Measurements from ENCODE around the gene ASB1. TPM values are rescaled to one million over a fixed set of nuclear protein-coding genes. Genes with fewer than 3 reads are reported as not detected.
"Not testable (repeated sequence)": the region's sequence is repeated elsewhere in the genome, so short reads cannot be mapped to it uniquely, and the experiment has no call there.

Gene ASB1
- total RNA-seq, 1 donor from 2014 or later = 31.0 TPM

- DNase-seq (ENCODE audit: low spot score) = no peak
Measured at GRCh38 chr2:238441262-238442114, 14.8 kb downstream of the ASB1 start.

- not testable (repeated sequence) for DNase-seq (ENCODE audit: low spot score)
Measured at GRCh38 chr2:238442257-238442656, 15.5 kb downstream of the ASB1 start.

GRCh38 chr2:238444242-238444641 is 17.5 kb downstream of the ASB1 start:
- peak; percentile 55 for DNase-seq (ENCODE audit: low spot score)

- peak; percentile 18 for DNase-seq (ENCODE audit: low spot score)
Measured at GRCh38 chr2:238445409-238446190, 18.9 kb downstream of the ASB1 start.

- peak; percentile 51 for DNase-seq (ENCODE audit: low spot score)
Measured at GRCh38 chr2:238446371-238446770, 19.6 kb downstream of the ASB1 start.

GRCh38 chr2:238448031-238448955 is 21.6 kb downstream of the ASB1 start:
- DNase-seq (ENCODE audit: low spot score) = no peak

- DNase-seq (ENCODE audit: low spot score) = no peak
Measured at GRCh38 chr2:238449241-238449640, 22.5 kb downstream of the ASB1 start.

- no peak for DNase-seq (ENCODE audit: low spot score)
Measured at GRCh38 chr2:238449909-238450417, 23.2 kb downstream of the ASB1 start.

GRCh38 chr2:238450440-238450861 is 23.7 kb downstream of the ASB1 start:
- DNase-seq (ENCODE audit: low spot score) = no peak

GRCh38 chr2:238453842-238454241 is 27.1 kb downstream of the ASB1 start:
- no peak for DNase-seq (ENCODE audit: low spot score)

GRCh38 chr2:238456449-238456848 is 29.7 kb downstream of the ASB1 start:
- no peak for DNase-seq (ENCODE audit: low spot score)

GRCh38 chr2:238456970-238457926 is 30.5 kb downstream of the ASB1 start:
- DNase-seq (ENCODE audit: low spot score) = no peak

GRCh38 chr2:238457927-238458324 is 31.2 kb downstream of the ASB1 start:
- no peak for DNase-seq (ENCODE audit: low spot score)

- no peak for DNase-seq (ENCODE audit: low spot score)
Measured at GRCh38 chr2:238458651-238459050, 31.9 kb downstream of the ASB1 start.

GRCh38 chr2:238459081-238459629 is 32.4 kb downstream of the ASB1 start:
- DNase-seq (ENCODE audit: low spot score) = no peak

GRCh38 chr2:238461051-238461450 is 34.3 kb downstream of the ASB1 start:
- DNase-seq (ENCODE audit: low spot score) = no peak

GRCh38 chr2:238461491-238461890 is 34.8 kb downstream of the ASB1 start:
- no peak for DNase-seq (ENCODE audit: low spot score)

GRCh38 chr2:238461916-238462315 is 35.2 kb downstream of the ASB1 start:
- DNase-seq (ENCODE audit: low spot score) = no peak

GRCh38 chr2:238462782-238463396 is 36.2 kb downstream of the ASB1 start:
- no peak for DNase-seq (ENCODE audit: low spot score)
